Measurements from ENCODE around the gene SSBP3.

DNA sequence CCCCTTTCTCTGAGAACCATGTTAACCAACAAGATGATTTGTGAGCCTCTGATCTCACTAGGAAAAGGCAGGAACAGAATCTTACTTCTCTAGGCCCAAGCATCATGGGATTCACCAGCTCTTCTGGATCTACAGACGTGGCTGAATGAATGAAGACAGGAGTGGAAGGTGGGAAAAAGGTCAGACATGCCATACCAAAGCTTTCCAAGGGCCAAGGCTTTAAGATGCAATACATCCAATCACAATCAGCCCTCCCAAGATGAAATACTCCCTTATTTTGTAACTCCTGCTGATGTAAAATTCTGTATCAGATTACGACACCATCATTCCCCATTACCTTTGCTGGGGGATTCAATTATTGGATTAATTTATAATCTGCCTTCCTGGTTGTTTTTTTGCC, 80.9 kb downstream of the SSBP3 start:
- TF ChIP-seq, protein P1, sequence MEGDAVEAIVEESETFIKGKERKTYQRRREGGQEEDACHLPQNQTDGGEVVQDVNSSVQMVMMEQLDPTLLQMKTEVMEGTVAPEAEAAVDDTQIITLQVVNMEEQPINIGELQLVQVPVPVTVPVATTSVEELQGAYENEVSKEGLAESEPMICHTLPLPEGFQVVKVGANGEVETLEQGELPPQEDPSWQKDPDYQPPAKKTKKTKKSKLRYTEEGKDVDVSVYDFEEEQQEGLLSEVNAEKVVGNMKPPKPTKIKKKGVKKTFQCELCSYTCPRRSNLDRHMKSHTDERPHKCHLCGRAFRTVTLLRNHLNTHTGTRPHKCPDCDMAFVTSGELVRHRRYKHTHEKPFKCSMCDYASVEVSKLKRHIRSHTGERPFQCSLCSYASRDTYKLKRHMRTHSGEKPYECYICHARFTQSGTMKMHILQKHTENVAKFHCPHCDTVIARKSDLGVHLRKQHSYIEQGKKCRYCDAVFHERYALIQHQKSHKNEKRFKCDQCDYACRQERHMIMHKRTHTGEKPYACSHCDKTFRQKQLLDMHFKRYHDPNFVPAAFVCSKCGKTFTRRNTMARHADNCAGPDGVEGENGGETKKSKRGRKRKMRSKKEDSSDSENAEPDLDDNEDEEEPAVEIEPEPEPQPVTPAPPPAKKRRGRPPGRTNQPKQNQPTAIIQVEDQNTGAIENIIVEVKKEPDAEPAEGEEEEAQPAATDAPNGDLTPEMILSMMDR (IDR thresholded peaks at IDR 0.05; ENCODE audit: insufficient read depth, low read length) = no peak
- TF ChIP-seq SPI1 (IDR thresholded peaks at IDR 0.05; ENCODE audit: borderline replicate concordance, low read depth) (no peak), POLR2AphosphoS5 (IDR thresholded peaks at IDR 0.05; ENCODE audit: low read depth) (no peak)
- TF ChIP-seq, protein P2, sequence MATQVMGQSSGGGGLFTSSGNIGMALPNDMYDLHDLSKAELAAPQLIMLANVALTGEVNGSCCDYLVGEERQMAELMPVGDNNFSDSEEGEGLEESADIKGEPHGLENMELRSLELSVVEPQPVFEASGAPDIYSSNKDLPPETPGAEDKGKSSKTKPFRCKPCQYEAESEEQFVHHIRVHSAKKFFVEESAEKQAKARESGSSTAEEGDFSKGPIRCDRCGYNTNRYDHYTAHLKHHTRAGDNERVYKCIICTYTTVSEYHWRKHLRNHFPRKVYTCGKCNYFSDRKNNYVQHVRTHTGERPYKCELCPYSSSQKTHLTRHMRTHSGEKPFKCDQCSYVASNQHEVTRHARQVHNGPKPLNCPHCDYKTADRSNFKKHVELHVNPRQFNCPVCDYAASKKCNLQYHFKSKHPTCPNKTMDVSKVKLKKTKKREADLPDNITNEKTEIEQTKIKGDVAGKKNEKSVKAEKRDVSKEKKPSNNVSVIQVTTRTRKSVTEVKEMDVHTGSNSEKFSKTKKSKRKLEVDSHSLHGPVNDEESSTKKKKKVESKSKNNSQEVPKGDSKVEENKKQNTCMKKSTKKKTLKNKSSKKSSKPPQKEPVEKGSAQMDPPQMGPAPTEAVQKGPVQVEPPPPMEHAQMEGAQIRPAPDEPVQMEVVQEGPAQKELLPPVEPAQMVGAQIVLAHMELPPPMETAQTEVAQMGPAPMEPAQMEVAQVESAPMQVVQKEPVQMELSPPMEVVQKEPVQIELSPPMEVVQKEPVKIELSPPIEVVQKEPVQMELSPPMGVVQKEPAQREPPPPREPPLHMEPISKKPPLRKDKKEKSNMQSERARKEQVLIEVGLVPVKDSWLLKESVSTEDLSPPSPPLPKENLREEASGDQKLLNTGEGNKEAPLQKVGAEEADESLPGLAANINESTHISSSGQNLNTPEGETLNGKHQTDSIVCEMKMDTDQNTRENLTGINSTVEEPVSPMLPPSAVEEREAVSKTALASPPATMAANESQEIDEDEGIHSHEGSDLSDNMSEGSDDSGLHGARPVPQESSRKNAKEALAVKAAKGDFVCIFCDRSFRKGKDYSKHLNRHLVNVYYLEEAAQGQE (IDR thresholded peaks at IDR 0.05; ENCODE audit: insufficient replicate concordance, low read depth) = no peak

Data from HL-60 (cell line).